ENCODE measurements around the gene SLC25A11.

Gene SLC25A11, protein sequence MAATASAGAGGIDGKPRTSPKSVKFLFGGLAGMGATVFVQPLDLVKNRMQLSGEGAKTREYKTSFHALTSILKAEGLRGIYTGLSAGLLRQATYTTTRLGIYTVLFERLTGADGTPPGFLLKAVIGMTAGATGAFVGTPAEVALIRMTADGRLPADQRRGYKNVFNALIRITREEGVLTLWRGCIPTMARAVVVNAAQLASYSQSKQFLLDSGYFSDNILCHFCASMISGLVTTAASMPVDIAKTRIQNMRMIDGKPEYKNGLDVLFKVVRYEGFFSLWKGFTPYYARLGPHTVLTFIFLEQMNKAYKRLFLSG

DNA sequence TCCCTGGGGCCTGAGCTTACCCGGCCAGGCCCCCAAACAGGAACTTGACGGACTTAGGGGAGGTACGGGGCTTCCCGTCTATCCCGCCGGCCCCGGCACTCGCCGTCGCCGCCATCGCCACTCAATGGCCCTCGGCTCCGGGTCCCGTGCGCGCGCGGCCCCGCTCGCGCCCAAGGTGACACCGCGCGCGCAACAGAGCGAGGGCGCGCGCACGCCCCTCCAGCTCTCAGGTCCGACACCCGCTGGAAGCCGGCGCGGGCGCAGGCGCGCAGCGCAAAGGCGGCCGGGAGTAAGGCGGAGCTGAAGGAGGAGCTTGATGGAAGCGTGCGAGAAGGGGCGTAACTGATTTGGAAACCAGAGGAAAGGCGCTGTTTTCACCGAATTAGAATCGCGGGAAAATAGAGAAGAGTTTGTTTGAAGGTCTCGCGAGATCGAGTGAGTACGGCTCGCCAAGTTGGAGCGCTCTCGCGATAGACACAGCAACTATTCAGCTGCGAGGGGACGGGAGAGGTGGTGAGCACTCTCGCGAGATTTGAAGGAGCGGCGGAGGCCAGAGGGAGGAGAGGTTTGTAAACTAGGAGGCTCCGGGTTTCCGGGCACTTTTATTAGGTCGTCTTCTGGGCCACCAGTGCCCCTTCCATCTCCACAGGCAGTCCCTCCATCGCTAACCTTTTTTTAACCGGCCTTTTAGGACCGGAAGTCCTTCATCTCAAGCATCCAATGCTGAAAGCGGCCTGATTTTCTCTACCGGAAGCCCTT lies at the start of gene SLC25A11, which contains the start of gene RNF167:
TSS of gene SLC25A11 (minus strand) at position 251 of the 759 bp plus-strand sequence. CDS start at position 115, 136 bp downstream.
TSS of gene RNF167 (plus strand) at position 473 of the 759 bp plus-strand sequence. CDS start 642 bp downstream, outside the sequence.
- peak; percentile 87 for DNase-seq

DNA sequence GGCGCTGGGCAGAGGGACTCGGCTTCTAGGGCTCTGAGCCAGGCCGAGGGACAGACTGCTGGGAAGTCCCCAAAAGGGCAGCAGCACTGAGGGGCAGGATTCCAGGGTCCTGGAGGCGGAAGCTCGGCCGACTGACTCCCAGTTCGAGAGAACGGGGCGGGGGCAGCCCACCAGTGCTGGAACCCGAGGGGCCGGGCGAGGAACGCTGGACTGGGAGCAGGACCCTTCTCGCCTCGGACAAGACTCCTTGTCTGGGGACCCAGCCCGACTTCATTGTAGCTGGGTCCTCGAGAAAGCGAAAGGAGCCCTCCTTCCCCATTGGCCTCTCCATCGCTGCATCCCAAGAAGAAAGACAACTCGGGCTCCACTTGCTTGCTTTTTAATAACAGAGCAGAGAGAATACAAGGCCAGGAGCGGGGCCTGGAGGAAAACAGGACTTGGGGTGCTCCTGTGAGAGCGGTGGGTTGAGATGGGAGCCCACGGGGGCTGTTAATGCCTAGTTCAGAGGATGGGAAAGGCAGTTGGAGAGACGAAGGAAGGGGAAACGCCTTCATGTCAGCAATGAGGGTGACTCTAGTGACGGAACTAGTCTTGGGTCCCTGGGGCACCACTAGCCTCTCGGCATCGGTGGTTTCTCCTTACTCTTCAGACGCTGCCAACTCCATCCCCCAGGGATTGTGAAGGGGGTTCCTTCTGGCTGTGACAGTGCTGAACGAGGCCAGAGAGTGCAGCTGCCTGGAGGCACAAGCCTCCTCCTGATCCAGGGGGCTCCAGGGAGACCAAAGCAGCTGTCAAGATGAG lies 48.1 kb upstream of the SLC25A11 start:
- DNase-seq: no peak

GRCh38 chr17:4986951-4987766 lies 47.3 kb upstream of the SLC25A11 start, which contains the start of gene CAMTA2:
CAMTA2 (minus strand) TSS chr17:4987675; CDS start chr17:4986222, 1,453 bp downstream.
- DNase-seq: peak; percentile 91

DNA sequence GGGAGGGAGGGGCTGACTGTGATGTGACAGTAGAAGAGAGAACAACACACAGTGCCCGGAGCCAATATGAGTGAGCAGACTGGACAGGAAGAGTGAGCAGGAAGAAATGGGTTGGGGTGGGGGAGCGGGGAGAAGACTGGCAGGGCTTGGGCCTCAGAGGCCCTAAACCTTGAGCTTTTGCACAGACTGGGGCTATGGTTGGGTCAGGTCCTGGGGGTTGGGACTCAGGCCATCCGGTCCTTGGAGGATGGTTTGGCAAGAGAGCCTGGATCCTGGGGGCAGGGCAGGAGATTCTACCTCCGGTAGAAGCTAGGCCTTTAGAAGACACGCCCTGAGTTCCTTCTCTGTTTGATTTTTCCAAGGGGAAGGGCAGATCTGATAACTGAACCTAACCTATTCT lies 46.6 kb upstream of the SLC25A11 start:
- DNase-seq: no peak

- DNase-seq: no peak
Observed at GRCh38 chr17:4982305-4982704, 42.5 kb upstream of the SLC25A11 start.

DNA sequence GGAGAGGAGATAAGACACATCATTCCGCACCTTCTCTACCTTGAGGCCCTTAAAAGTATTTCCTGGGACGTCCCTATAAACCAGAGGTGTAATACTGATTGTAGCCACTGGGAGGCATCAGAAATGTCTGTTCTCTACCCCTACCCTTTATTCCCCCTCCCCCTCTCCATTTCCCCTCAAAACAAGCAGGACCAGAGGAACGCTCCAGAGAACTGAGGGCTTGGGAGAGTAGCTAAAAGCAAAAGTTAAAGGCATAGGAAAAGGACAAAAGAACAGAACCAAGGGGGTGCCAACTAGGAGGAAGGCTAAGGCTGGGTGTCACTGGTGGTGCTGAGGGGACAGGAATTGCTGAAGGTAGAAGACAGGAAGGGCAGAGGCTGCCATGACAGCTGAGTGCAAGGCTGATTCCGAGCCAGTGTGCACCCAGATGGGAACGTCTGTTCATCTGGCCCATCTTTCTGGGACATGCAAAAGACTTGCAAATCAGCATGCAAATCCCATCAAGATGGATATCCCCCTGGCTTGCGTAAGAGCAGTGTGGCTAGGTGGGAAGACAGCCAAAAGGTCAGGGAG lies 40.9 kb upstream of the SLC25A11 start:
- no peak for DNase-seq

DNA sequence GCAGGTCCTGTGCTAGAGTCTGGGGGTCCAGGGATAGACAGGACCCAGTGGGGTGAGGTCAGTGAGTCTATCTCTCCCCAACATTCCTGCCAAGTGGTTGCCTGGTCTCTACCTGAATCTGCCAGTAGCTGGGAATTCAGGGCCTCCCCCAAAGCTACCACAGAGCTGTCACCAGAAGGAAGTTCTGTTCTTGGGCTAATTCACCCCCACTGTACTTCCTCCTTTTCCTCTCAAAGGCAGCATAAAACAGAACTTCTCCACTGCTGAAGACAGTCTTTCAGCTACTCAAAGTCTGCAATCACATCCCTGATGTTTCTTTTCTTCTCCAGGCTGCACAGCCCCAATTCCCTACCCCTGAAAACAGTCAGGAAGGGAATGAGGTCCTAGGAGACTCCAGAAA lies 38.9 kb upstream of the SLC25A11 start:
- no peak for DNase-seq

- DNase-seq: no peak
Observed at GRCh38 chr17:4974115-4974670, 34.3 kb upstream of the SLC25A11 start.

DNA sequence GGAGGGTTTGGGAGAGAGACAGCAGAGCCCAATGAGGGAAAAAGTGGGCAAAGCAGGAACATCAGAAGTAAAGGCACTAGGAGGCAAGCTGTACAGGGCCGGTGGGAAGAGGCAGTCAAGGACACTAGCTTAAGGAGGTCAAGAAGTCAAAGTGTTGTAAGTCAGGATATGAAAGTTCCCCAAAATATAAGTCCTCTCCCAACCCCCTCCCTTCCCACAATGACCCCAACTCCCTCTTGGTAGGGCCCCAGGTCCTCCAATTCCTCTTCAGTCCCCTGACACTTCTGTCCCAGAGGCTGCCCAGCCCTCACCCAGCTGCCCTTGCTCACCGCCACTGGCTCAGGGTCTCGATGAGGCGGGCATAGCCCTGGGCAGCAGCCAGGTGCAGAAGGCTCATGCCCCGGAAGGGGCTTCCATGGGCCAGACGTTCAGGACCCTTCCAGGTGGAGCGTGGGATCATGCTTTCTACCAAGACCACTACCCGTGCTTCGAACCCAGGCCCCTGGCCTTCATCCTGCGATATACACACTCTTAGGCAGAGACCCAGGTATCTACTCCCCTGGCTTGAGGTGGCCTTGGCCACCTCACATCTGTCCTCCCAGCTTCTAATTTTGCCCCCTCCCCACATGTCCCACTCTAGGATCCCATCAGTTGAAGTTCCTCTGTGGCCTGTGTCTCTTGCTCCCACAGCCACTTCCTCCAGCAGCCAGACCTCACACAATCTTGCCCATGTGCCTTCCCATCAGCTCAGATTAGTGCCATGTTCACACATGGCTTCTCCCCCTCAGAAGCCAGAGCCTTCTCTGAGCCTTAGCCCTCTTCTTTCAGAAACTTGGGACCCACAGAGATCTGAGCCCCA lies 33.6 kb upstream of the SLC25A11 start:
- no peak for DNase-seq

DNA sequence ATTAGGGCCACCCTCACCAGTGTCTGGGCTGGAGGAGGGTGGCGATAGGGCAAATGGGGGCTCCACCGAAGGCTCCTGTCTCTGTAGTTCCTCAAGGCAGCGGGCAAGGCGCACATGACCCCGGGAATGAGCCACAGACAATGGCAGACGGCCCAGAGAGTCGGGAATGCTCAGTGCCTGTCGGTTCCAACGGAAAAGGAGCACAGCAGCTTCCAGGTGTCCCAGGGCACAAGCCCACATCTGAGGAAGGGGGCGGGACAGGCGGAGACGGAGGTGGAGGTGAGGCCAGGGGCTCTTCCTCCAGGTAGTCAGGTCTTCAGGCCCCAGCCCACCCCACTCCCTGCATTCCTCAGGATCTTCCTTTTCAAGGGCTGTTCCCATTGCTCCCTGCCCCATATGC lies 32.9 kb upstream of the SLC25A11 start:
- DNase-seq: no peak

GRCh38 chr17:4972322-4972721 lies 32.5 kb upstream of the SLC25A11 start:
- DNase-seq: no peak

DNA sequence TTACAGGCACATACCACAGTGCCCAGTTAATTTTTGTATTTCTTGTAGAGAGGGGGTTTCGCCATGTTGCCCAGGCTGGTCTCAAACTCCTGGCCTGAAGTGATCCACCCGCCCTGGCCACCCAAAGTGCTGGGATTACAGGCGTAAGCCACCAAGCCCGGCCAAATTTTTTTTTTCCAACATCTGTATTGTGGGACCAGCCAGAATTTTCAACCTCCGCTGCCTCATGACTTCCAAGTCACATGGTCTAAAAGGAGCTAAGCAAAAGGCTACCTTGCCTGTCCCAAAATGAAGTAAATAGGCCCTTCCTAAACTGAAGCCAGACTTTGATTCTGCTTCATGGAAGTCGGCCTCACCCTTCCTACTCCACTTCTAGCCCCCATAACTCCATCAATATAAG lies 32.0 kb upstream of the SLC25A11 start:
- no peak for DNase-seq

DNA sequence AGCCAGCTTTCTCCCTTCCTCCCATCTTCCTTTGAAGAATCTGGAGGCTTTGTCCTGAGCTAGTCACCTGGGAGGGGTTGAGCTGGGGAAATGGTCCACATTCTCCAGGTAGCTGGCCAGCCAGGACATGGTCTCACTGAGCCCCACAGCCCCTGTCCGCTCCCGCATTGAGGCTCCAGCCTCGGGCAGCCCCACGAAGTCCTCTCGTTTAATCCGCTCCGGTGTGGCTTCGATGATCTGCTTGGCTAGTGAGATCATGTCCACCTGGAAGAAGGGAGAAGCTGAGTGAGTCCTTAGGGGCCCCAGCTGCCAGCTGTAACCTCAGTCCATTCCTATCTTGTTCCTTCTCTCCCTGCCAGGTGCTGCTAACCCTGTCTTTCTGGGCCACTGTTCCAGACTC lies 30.4 kb upstream of the SLC25A11 start:
- no peak for DNase-seq

GRCh38 chr17:4969551-4970173 lies 29.8 kb upstream of the SLC25A11 start:
- DNase-seq: peak; percentile 28

DNA sequence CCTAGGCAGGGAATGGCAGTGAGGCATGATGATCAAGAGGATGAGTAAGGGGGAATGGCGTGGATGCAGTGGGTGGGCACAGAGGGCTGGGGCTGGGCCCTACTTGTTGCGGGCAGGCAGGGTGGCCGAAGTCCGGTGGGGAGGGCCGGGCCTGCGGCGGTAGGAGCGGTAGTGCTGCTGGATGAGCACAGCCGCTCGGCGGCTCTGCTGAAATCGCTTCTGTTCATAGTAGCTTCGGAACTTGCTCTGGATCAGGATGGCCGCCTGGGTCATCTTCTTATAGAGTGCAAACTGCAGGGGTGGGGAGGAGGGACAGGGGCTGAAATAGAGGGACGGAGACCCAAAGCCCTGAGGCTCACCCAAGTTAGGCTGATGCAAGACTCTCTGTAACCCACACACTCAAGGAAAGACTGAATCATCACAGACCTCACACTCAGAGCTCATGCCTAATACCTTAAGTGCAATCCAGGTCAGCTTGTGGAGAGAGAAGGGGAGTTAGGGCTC lies 29.3 kb upstream of the SLC25A11 start:
- DNase-seq: peak; percentile 35

DNA sequence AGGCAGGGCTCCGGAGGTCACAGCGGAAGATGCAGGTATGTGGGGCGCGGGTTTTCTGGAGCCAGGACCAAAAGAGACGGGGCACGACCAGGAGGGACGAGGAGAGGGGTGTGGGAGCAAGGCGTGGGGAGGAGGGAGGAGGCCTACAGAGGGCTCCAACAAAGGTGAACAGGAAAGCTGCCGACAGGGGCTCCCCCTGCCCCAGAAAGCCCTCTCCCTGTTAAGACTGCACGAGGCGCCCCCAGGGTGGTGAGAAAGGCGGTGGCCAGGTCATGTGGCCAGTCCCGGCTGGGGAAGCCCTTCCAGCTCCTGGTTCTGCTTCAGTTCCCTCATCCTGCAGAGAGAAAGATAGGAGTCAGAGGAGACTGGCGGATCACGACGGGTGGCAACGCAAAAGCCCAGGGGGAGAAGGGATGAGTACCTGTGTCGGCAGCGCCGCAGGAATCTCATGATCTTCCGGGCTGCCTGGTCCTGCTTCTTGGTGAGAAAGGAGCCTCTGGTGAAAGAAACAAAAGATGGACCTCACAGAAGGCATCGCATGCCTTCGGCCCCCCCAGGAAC lies 28.7 kb upstream of the SLC25A11 start:
- DNase-seq: peak; percentile 43

DNA sequence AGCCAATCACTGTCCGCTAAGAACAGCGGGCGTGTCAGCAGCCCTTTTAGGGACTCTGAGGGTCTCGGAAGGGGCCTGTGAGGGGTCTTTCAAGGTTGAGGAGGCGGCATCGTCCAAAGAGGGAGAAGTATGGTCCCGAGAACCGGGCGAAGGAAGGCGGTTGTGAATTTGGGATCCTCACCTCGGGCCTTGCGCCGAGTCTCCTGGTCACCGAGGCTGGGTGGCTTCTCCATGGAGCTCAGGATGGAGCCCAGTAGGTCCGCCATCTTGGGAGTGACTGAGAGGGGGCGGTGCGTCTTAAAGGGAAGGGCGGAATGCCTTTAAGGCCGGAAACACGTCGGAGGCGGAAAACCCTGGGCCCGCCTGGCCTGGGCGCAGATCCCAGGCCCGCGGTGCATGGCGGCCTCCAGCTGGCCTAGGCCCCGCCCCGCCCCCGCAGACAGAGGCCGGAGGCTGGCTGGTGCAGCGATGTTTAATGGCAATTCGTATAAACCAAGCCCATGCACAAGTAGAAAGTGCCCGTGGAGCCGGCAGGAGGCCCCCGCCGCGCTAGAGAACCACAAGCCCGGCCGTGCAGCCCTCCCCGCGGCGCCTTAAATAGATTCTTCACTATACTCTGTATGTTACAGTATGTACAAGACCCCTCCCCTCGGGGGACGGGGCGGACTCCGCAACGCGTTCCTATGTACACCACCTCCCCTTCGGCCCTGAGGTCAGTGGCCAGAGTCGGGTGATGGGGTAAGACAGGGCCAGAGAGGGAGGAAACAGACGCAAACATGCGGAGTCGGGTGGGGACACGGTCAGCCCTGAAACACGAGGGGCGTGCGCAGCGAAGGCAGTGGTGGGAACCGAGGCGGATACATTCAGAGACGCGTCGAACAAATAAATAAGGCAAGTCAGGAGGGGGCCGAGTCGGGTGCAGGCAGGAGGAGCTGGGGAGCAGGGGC lies 28.0 kb upstream of the SLC25A11 start, which contains the start of gene SPAG7:
TSS of gene SPAG7 (minus strand) at position 279 of the 947 bp plus-strand sequence. CDS start at position 266, 13 bp downstream.
- DNase-seq: peak; percentile 89

All from stimulated activated CD4-positive, alpha-beta T cell treated with anti-CD3 and anti-CD28 coated beads, Interleukin-12 subunit alpha, Interleukin-12 subunit beta, amount 100 ng/mL, for 4 hours (primary cell).